GM19099 (cell line): Measurements from ENCODE around the gene B3GALNT1.

Experiments
- POLR2A ChIP-seq: IDR thresholded peaks from 3 replicates; pipeline ENCODE4 v1.6.1; 2011; ENCODE audit warnings: low read depth; ENCODE audit not compliant: insufficient read length; ENCODE audit errors: extremely low read depth

B3GALNT1 gene, protein sequence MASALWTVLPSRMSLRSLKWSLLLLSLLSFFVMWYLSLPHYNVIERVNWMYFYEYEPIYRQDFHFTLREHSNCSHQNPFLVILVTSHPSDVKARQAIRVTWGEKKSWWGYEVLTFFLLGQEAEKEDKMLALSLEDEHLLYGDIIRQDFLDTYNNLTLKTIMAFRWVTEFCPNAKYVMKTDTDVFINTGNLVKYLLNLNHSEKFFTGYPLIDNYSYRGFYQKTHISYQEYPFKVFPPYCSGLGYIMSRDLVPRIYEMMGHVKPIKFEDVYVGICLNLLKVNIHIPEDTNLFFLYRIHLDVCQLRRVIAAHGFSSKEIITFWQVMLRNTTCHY

GRCh38 chr3:161104561-161105551 lies at the start of gene B3GALNT1:
B3GALNT1 (minus strand) TSS chr3:161105349; CDS start chr3:161086754, 18,595 bp downstream.
- peak; percentile 50 for TF ChIP-seq POLR2A

- TF ChIP-seq POLR2A, result no peak
Observed at GRCh38 chr3:161153480-161153879, 48.3 kb upstream of the B3GALNT1 start.

GRCh38 chr3:161150001-161150525 lies 44.9 kb upstream of the B3GALNT1 start:
- no peak for TF ChIP-seq POLR2A

DNA sequence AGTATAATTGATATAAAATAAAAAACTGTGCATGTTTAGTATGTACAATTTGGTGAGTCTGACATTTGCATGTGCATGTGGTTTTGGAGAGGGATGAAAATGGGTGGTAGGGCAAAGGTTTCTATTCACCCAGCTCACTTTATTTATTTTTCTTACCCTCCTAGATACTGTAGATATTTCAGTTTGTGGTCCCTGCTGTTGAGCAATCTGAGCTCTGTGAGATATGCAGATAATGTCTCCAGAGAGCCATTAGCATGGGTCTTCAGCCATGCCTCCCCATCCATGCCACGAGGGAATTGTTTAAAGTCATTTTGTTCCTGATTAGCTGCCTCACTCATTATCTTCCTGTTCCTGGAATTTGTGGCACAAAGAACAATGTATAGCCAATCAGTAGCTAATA lies 44.4 kb upstream of the B3GALNT1 start:
- TF ChIP-seq POLR2A, result no peak

- TF ChIP-seq POLR2A, result no peak
Observed at GRCh38 chr3:161148832-161149475, 43.8 kb upstream of the B3GALNT1 start.

DNA sequence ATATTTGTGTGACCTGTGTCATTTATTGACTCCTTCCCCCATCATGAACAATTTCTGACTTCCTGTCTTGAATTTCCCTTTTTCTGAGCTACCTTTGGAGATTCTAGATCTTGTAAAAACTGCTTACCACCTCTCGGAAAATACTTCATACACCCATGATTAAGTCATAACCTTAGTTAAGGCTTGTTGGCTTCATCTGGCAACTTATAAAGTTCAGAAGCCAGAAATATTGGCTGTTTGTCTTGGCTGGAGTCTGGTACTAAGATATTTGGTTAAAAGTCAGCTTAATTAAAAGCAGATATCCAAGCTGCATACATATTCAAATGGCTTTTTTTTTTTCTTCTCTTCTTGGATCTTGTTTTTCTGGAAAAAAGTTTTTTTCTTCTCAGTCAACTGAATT lies 37.3 kb upstream of the B3GALNT1 start:
- TF ChIP-seq POLR2A, result no peak

- no peak for TF ChIP-seq POLR2A
Observed at GRCh38 chr3:161139686-161140085, 34.5 kb upstream of the B3GALNT1 start.

DNA sequence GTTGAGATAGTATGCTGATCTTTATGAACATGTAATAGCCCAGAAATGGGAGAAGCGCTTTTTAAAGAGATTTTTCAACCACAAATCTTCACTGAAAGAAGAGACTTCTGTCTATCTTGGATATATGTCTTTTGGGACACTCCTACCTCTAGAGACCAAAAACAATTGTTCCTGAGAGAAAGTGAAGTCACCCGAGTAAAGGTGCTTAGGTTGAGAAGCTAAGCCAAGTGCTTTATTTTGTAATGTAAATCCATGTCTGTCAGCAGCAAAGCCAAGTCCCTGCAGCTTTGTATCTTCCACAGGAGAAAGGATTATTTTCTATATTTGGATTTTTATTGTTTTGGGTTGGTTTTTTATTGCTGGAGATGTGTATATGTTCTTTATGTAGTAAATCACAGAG lies 32.1 kb upstream of the B3GALNT1 start:
- no peak for TF ChIP-seq POLR2A

DNA sequence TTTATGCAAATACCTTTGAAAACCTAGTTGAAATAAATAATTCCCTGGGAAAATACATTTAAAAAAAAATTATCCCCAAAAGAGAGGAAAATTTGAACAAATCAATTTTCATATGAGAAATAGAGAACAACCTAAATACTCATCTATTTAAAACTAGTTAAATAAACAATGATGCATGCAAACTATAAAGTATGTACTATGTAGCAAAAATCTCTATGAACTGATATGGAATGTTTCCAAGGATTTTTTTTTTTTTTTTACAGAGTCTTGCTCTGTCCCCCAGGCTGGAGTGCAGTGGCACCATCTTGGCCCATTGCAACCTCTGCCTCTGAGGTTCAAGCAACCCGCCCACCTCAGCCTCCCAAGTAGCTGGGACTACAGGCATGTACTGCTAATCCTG lies 27.2 kb upstream of the B3GALNT1 start:
- no peak for TF ChIP-seq POLR2A

GRCh38 chr3:161126495-161126894 lies 21.3 kb upstream of the B3GALNT1 start:
- TF ChIP-seq POLR2A, result no peak

DNA sequence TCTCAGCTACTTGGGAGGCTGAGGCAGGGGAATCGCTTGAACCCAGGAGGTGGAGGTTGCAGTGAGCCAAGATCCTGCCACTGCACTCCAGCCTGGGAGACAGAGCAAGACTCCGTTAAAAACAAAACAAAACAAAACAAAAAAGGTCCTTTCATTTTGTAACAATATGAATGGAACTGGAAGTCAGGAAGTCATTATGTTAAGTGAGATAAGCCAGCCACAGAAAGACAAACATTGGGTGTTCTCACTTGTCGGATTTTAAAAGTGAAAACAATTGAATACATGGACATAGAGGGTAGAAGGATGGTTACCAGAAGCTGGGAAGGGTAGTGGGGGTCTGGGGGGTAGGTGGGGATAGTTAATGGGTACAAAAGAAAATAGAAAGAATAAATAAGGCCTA lies 12.5 kb upstream of the B3GALNT1 start:
- TF ChIP-seq POLR2A, result no peak

DNA sequence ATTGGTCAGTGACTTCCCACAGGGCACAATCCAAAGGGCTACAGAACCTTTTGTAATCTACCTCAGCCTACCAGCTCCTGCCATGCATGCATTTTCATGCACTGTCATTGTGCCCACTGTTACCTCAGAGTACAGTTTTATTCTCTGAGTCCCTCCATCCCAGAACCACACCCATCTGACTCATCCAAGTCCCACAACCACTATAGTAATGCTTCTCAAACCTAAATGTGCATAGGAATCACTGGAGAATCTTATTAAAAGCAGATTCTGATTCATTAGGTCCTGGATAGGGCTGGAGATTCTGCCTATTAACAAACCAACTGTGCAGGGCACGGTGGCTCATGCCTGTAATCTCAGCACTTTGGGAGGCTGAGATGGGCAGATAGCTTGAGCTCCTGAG lies 3.7 kb upstream of the B3GALNT1 start:
- TF ChIP-seq POLR2A, result no peak

- no peak for TF ChIP-seq POLR2A
Observed at GRCh38 chr3:161107311-161107710, 2.2 kb upstream of the B3GALNT1 start.

GRCh38 chr3:161103776-161104385 lies 1.3 kb downstream of the B3GALNT1 start:
- no peak for TF ChIP-seq POLR2A

DNA sequence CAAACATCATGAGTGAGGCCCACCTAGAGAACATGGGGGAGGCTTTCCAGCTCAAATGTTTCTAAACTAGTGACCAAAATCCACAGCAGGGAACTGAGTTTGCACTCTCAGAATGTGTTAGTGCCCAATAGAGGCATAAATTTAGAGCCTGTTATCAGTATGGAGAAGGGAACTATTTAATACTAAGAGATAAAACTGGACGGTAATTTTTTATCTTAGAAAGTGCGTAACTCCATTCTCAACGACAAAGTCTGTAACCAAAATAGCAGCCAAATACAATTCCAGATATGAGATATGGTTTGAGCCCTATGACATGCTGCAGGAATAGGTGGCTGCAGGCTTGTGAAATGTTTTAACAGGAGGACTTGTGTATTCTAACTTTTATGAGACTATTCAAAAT lies 3.5 kb downstream of the B3GALNT1 start:
- TF ChIP-seq POLR2A, result no peak
